RWPE2 (cell line): ENCODE results near the gene SSTR1.
"Not testable (repeated sequence)": the region's sequence is repeated elsewhere in the genome, so short reads cannot be mapped to it uniquely, and the experiment has no call there.

ENCODE experiments used
- ATAC-seq: fragments of 200-7000 bp; cut with Tn5 transposase; 3 replicates; pipeline ENCODE4 v1.9.1; 2021; ENCODE audit warnings: low read depth
- DNase-seq: peaks from one replicate; pipeline ENCODE4 v3.0.0-alpha.2; 2020; ENCODE audit warnings: low spot score
- H3K27ac ChIP-seq: fragments of 450-650 bp; 2 replicates; pipeline ENCODE4 v1.5.1; 2017; ENCODE audit warnings: mild to moderate bottlenecking; ENCODE audit not compliant: poor library complexity, severe bottlenecking
- H3K27me3 ChIP-seq: fragments of 250-450 bp; sonication (Bioruptor Pico); 2 replicates; pipeline ENCODE4 v1.5.1; 2021; ENCODE audit warnings: mild to moderate bottlenecking, moderate library complexity; ENCODE audit not compliant: insufficient read depth, poor library complexity, severe bottlenecking
- H3K36me3 ChIP-seq: fragments of 250-450 bp; sonication (Bioruptor Pico); 2 replicates; pipeline ENCODE4 v1.5.1; 2020; ENCODE audit warnings: low read depth, mild to moderate bottlenecking, moderate library complexity
- H3K4me1 ChIP-seq: fragments of 250-450 bp; sonication (Bioruptor Pico); 2 replicates; pipeline ENCODE4 v1.5.1; 2021; ENCODE audit warnings: mild to moderate bottlenecking, moderate library complexity; ENCODE audit not compliant: insufficient read depth, poor library complexity, severe bottlenecking
- H3K4me3 ChIP-seq: fragments of 250-450 bp; sonication (Bioruptor Pico); 2 replicates; pipeline ENCODE4 v1.5.1; 2021; ENCODE audit warnings: mild to moderate bottlenecking, moderate library complexity; ENCODE audit not compliant: severe bottlenecking
- H3K9me3 ChIP-seq: fragments of 250-450 bp; sonication (Bioruptor Pico); 2 replicates; pipeline ENCODE4 v1.5.1; 2021; ENCODE audit warnings: mild to moderate bottlenecking, moderate library complexity; ENCODE audit not compliant: severe bottlenecking
- TF ChIP-seq, protein P1 (sequence below): fragments of 450-650 bp; IDR thresholded peaks from one replicate; pipeline ENCODE4 v1.5.1; 2017; ENCODE audit warnings: mild to moderate bottlenecking, moderate library complexity; ENCODE audit not compliant: poor library complexity, severe bottlenecking

SSTR1 gene

DNA sequence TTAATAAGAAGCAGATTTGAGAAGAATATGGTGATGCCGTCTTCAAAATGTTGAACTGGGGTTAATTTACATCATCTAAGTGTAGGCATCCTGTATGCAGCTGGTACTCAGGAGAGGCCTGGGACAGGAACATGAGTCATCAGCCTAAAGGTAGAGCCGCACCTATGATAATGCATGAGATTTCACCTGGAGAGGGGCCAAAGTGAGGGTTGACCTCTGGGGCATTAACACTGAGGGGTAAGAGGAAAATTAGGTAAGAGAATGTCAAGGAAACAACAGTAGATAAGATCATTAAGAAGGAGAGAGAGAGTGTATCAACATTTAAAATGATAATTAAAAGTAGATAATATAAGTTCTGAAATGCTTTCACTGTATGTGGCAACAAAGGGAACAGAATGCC, 20.2 kb upstream of the SSTR1 start:
- peak overlapping the region; percentile 28 for H3K27ac ChIP-seq
- peak; percentile 99 for ATAC-seq
- TF ChIP-seq, protein P1, sequence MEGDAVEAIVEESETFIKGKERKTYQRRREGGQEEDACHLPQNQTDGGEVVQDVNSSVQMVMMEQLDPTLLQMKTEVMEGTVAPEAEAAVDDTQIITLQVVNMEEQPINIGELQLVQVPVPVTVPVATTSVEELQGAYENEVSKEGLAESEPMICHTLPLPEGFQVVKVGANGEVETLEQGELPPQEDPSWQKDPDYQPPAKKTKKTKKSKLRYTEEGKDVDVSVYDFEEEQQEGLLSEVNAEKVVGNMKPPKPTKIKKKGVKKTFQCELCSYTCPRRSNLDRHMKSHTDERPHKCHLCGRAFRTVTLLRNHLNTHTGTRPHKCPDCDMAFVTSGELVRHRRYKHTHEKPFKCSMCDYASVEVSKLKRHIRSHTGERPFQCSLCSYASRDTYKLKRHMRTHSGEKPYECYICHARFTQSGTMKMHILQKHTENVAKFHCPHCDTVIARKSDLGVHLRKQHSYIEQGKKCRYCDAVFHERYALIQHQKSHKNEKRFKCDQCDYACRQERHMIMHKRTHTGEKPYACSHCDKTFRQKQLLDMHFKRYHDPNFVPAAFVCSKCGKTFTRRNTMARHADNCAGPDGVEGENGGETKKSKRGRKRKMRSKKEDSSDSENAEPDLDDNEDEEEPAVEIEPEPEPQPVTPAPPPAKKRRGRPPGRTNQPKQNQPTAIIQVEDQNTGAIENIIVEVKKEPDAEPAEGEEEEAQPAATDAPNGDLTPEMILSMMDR: no peak

DNA sequence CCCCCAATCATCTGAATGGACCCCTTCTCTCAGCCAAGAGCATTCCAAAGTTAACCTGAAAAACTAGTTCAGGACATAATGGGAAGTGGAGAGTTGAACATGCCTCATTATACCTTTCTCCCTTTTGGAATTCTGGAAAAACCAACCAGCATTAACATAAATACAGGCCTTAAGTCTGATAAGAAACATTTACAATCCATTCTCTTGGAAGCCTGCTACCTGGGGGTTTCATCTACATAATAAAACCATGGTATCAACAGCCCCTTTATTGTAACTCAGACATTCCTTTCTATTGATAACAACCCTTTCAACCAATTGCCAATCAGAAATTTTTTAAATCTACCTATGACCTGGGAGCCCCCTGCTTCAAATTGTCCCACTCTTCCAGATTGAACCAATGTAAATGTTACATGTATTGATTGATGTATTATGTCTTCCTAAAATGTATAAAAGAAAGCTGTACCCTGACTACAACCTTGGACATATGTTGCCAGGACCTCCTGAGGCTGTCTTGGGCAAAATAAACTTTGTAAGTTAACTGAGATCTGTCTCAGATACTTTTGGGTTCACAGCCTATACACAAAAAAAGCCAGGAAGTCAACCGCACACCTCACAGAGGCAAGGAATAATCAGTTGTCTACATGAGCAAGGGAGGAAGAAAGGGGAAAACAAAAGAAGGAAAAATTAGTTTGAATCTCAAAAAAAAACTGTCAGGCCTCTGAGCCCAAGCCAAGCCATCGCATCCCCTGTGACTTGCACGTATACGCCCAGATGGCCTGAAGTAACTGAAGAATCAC, 17.6 kb upstream of the SSTR1 start:
- Histone ChIP-seq H3K27me3 (no peaks in the 10 kb centered on the region), H3K9me3 (no peaks in the 10 kb centered on the region), H3K4me3 (no peak overlapping the region), H3K36me3 (no peaks in the 10 kb centered on the region), H3K27ac (no peak overlapping the region), H3K4me1 (peaks cover 12% of the 10 kb centered on the region)
- DNase-seq (no peak), ATAC-seq (no peak)
- TF ChIP-seq, protein P1: no peak

More for the DNA sequence above, 20.2 kb upstream of the SSTR1 start:
- no peaks in the 10 kb centered on the region for H3K36me3 ChIP-seq
- H3K9me3 ChIP-seq: no peaks in the 10 kb centered on the region
- no peaks in the 10 kb centered on the region for H3K27me3 ChIP-seq
- H3K4me1 ChIP-seq: peaks cover 12% of the 10 kb centered on the region
- H3K4me3 ChIP-seq: no peak overlapping the region
- DNase-seq: peak; percentile 86

DNA sequence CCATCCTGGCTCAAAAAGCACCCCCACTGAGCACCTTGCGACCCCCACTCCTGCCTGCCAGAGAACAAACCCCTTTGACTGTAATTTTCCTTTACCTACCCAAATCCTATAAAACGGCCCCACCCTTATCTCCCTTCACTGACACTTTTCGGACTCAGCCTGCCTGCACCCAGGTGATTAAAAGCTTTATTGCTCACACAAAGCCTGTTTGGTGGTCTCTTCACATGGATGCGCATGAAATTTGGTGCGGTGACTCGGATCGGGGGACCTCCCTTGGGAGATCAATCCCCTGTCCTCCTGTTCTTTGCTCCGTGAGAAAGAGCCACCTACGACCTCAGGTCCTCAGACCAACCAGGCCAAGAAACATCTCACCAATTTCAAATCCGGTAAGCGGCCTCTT, 16.9 kb upstream of the SSTR1 start:
- not testable (repeated sequence) for H3K27me3 ChIP-seq, H3K9me3 ChIP-seq, DNase-seq, ATAC-seq, H3K27ac ChIP-seq, H3K4me3 ChIP-seq, H3K36me3 ChIP-seq
- peaks cover 12% of the 10 kb centered on the region for H3K4me1 ChIP-seq

DNA sequence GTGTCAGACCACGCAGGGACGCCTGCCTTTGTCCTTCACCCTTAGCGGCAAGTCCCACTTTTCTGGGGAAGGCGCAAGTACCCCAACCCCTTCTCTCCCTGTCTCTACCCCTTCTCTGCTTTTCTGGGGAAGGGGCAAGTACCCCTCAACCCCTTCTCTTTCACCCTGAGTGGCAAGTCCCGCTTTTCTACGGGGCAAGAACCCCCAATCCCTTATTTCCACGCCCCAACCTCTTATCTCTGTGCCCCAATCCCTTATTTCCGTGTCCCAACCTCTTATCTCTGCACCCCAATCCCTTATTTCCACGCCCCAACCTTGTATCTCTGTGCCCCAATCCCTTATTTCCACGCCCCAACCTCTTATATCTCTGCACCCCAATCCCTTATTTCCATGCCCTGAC, 16.2 kb upstream of the SSTR1 start:
- H3K4me3 ChIP-seq: not testable (repeated sequence)

DNA sequence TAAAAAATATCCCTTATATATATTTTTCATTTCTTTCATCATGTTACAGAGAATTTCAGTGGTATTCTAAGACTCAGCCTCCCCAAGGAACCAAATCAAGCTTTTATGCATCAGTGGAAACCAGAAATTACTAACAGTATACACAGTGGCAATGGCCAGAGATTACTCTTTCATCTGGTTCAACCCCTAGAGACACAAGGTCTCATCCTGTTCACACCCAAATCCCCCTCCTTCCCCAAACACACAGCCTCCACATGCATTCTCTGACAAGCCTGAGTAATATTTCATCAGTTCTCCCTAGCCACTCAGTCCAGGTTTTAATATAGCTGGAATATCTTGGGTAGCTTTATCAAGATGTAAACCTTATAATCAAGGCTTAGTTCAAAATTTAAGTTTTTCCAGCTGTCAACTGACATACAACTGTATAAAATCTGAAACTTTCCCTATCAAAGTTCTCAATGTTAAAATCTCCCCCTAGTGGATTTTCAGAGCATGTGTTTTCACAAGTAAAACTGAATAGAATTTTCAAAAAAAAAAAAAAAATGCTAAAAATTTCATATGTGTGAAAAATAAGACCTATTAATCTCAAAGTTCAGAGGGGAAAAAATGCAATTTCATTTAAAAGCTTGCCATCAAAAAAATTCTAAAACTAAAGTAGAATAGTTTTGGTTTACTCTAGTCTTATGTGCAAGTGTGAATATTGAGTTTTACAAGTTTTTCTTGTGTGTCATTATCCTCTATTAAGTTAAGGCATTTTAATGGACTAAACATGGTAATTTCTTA, 10.5 kb upstream of the SSTR1 start:
- Histone ChIP-seq H3K4me1 (peaks cover 20% of the 10 kb centered on the region), H3K27ac (no peak overlapping the region), H3K4me3 (no peak overlapping the region), H3K36me3 (no peaks in the 10 kb centered on the region), H3K27me3 (no peaks in the 10 kb centered on the region), H3K9me3 (no peaks in the 10 kb centered on the region)
- ATAC-seq (no peak), DNase-seq (no peak)
- TF ChIP-seq, protein P1: peak; percentile 91

More for the DNA sequence above, 16.2 kb upstream of the SSTR1 start:
- DNase-seq, H3K36me3 ChIP-seq, H3K27ac ChIP-seq, ATAC-seq, H3K27me3 ChIP-seq, H3K9me3 ChIP-seq: not testable (repeated sequence)
- H3K4me1 ChIP-seq: peaks cover 12% of the 10 kb centered on the region
